Endothelial cell of umbilical vein (primary cell): ENCODE data around the gene AFTPH. TPM values are rescaled to one million over a fixed set of nuclear protein-coding genes. Genes with fewer than 3 reads are reported as not detected.

Source experiments
- BruUV-seq: library from RNA; stranded (reverse); fragments of 400-500 nt; replicated peaks from 2 replicates; lab custom pipeline; 2021; lab: Mats Ljungman, UMichigan
- CTCF ChIA-PET: fragments of 300-600, 350-600 bp; sonication (Branson Sonifier 250); formaldehyde crosslinking; loops from one replicate; lab custom pipeline; 2021; ENCODE audit warnings: antibody characterized with exemption, inconsistent platforms; lab: Charles Lee
- POLR2A ChIA-PET: fragments of 300-600, 350-600 bp; sonication (Branson Sonifier 250); formaldehyde crosslinking; loops from one replicate; lab custom pipeline; 2021; ENCODE audit warnings: antibody characterized with exemption, inconsistent platforms; lab: Charles Lee
- DNase-seq: peaks from one replicate; pipeline ENCODE4 v3.0.0-alpha.2; 2011; ENCODE audit warnings: low read depth, low spot score
- FAIRE-seq: peaks from 2 replicates; lab custom pipeline; 2011; peaks lifted over from hg19 to GRCh38; lab: Jason Lieb, UNC
- H2AFZ ChIP-seq: 2 replicates; pipeline ENCODE4 v1.6.0; 2012; ENCODE audit warnings: low read depth, low read length, control low read depth, inconsistent platforms
- H3K27ac ChIP-seq: 2 replicates; pipeline ENCODE4 v1.5.1; 2011; ENCODE audit warnings: low read depth, mild to moderate bottlenecking, control low read depth, low read length, moderate library complexity; ENCODE audit not compliant: insufficient read depth
- H3K27me3 ChIP-seq, 2 experiments: 2 replicates each; pipeline versions ENCODE4 v1.6.0 to v1.6.1; 2011; ENCODE audit warnings: low read length in 2 of 2, mixed read lengths in 1 of 2; ENCODE audit not compliant: control insufficient read depth in 2 of 2, insufficient read depth in 2 of 2
- H3K36me3 ChIP-seq, 2 experiments: 2 replicates in 1 of 2; 3 replicates in 1 of 2; pipeline ENCODE4 v1.5.1; 2011; ENCODE audit warnings: low read length in 2 of 2, mild to moderate bottlenecking in 1 of 2, moderate library complexity in 1 of 2; ENCODE audit not compliant: control insufficient read depth in 2 of 2, insufficient read depth in 2 of 2; ENCODE audit errors: extremely low read depth in 1 of 2
- H3K4me1 ChIP-seq: 3 replicates; pipeline ENCODE4 v1.5.1; 2011; ENCODE audit warnings: mild to moderate bottlenecking, low read length; ENCODE audit not compliant: control insufficient read depth, insufficient read depth; ENCODE audit errors: extremely low read depth
- H3K4me2 ChIP-seq: 2 replicates; pipeline ENCODE4 v1.6.1; 2011; ENCODE audit warnings: low read length, control low read depth, mixed read lengths; ENCODE audit not compliant: insufficient read depth
- H3K4me3 ChIP-seq, 3 experiments: fragments of 200-600 bp in 1 of 3; sonication (generic), shearing (Covaris generic) in 1 of 3; replicated peaks in 1 of 3; 2 replicates each; pipeline ENCODE4 v1.5.1; 2011 to 2016; ENCODE audit warnings: control low read depth in 3 of 3, low read length in 3 of 3, mild to moderate bottlenecking in 2 of 3, inconsistent platforms in 1 of 3, low read depth in 1 of 3, moderate library complexity in 1 of 3; ENCODE audit not compliant: insufficient read depth in 1 of 3
- H3K79me2 ChIP-seq: 2 replicates; pipeline ENCODE4 v1.6.0; 2012; ENCODE audit warnings: low read length, inconsistent platforms; ENCODE audit not compliant: control insufficient read depth, insufficient read depth
- H3K9ac ChIP-seq: replicated peaks from 2 replicates; pipeline ENCODE3; 2011; ENCODE audit warnings: low read length, control low read depth; ENCODE audit not compliant: insufficient read depth; ENCODE audit errors: extremely low read depth
- H3K9me1 ChIP-seq: replicated peaks from 3 replicates; pipeline ENCODE4 v1.6.0; 2011; ENCODE audit warnings: mild to moderate bottlenecking, low read length; ENCODE audit not compliant: control insufficient read depth, insufficient read depth; ENCODE audit errors: extremely low read depth
- H3K9me3 ChIP-seq: replicated peaks from 2 replicates; pipeline ENCODE4 v1.5.1; 2012; ENCODE audit warnings: low read length, inconsistent platforms; ENCODE audit not compliant: control insufficient read depth, insufficient read depth
- H4K20me1 ChIP-seq: replicated peaks from 2 replicates; pipeline ENCODE3; 2011; ENCODE audit warnings: mild to moderate bottlenecking, low read length; ENCODE audit not compliant: control insufficient read depth, insufficient read depth; ENCODE audit errors: extremely low read depth
- CTCF ChIP-seq, 2 donors: IDR thresholded peaks; 1 replicate in 1 of 2; 2 replicates in 1 of 2; pipeline ENCODE4 v1.5.1; 2011; ENCODE audit warnings: low read length in 2 of 2, mild to moderate bottlenecking in 2 of 2, moderate library complexity in 2 of 2, control low read depth in 1 of 2, inconsistent platforms in 1 of 2, low read depth in 1 of 2; ENCODE audit not compliant: insufficient read depth in 1 of 2; ENCODE audit errors: extremely low read depth in 1 of 2
- EZH2 ChIP-seq: IDR thresholded peaks from 2 replicates; pipeline ENCODE4 v1.6.1; 2012; ENCODE audit warnings: borderline replicate concordance, low read depth, mild to moderate bottlenecking, moderate library complexity, low read length, inconsistent platforms; ENCODE audit not compliant: severe bottlenecking
- FOS ChIP-seq: IDR thresholded peaks from 2 replicates; pipeline ENCODE4 v1.6.1; 2011; ENCODE audit warnings: mild to moderate bottlenecking, low read length, moderate library complexity, borderline replicate concordance; ENCODE audit not compliant: insufficient read depth
- GATA2 ChIP-seq: IDR thresholded peaks from 2 replicates; pipeline ENCODE4 v1.7.0; 2011; ENCODE audit warnings: low read depth, mild to moderate bottlenecking, moderate library complexity, mixed read lengths, low read length; ENCODE audit not compliant: insufficient read length, insufficient read depth
- JUN ChIP-seq: IDR thresholded peaks from 2 replicates; pipeline ENCODE4 v1.6.1; 2011; ENCODE audit warnings: borderline replicate concordance, low read depth; ENCODE audit not compliant: insufficient read length, insufficient read depth
- MAX ChIP-seq: IDR thresholded peaks from 2 replicates; pipeline ENCODE4 v1.6.1; 2011; ENCODE audit not compliant: insufficient read depth, insufficient read length
- MYC ChIP-seq: IDR thresholded peaks from one replicate; pipeline ENCODE4 v1.6.1; 2011; ENCODE audit warnings: mild to moderate bottlenecking, low read depth, low read length
- POLR2A ChIP-seq: IDR thresholded peaks from 2 replicates; pipeline ENCODE4 v1.6.1; 2012; ENCODE audit warnings: low read depth, mild to moderate bottlenecking, control low read depth, low read length
- POLR2AphosphoS5 ChIP-seq: IDR thresholded peaks from 2 replicates; pipeline ENCODE4 v1.6.1; 2012; ENCODE audit warnings: low read depth, mild to moderate bottlenecking, control low read depth, low read length, moderate library complexity; ENCODE audit not compliant: insufficient read depth
- dilution Hi-C: fragments of 300-500 bp; cut with MboI; formaldehyde crosslinking; loops from one replicate; pipeline ENCODE4 v1.15.0; 2019; ENCODE audit warnings: low sequenced_read_pairs; ENCODE audit not compliant: extremely low pct_ligation_motif_present
- intact Hi-C: fragments of 100-400 bp; cut with micrococcal nuclease; formaldehyde crosslinking; loops from one replicate; pipeline ENCODE4 v1.10.0; 2022
- polyA plus RNA-seq, 4 experiments: library from polyadenylated mRNA; depleted of rRNA in 3 of 4; stranded (reverse) in 3 of 4; unstranded in 1 of 4; fragments of >200 nt; gene quantifications; 2 replicates each; pipeline versions ENCODE4 v1.2.1 to v1.2.3, GENCODE V29; 2011 to 2012; ENCODE audit warnings: missing spikeins in 1 of 4
- total RNA-seq: library from RNA; stranded (reverse); gene quantifications from 2 replicates; pipeline ENCODE4 v1.2.3, GENCODE V29; 2021

The AFTPH gene
- total and polyA plus RNA-seq, 2 donors (not counting 3 experiments of a cell fraction or from before 2014, with no cell fraction given), result 6.9 to 15.3 TPM

- FAIRE-seq (no peak), DNase-seq (no peak)
- Histone ChIP-seq H3K27ac (no peak overlapping the region), H3K9me1 (no peaks in the 10 kb centered on the region), H3K79me2 (no peaks in the 10 kb centered on the region), H3K4me1 (peaks cover 5% of the 10 kb centered on the region), H3K27me3 (peaks cover 13 to 17% of the 10 kb centered on the region in 2 experiments), H3K9me3 (no peaks in the 10 kb centered on the region), H3K9ac (no peak overlapping the region), H2AFZ (no peak overlapping the region), H3K36me3 (no peaks in the 10 kb centered on the region), H3K4me3 (no peak overlapping the region), H3K4me2 (no peak overlapping the region), H4K20me1 (no peaks in the 10 kb centered on the region)
- POLR2A ChIA-PET, result no interaction called here
- intact Hi-C loops, result no loop called here
- BruUV-seq, result no TSS peak
- TF ChIP-seq EZH2, result no peak
- no peak for TF ChIP-seq JUN
- no peak for TF ChIP-seq POLR2A
- no peak for TF ChIP-seq POLR2AphosphoS5
- no peak for TF ChIP-seq CTCF (IDR thresholded peaks at IDR 0.05; ENCODE audit: extremely low read depth in 1 of 2, insufficient read depth in 1 of 2, low read depth in 1 of 2, low read length in 2 of 2)
- TF ChIP-seq GATA2, result no peak
- no peak for TF ChIP-seq MAX
- no peak for TF ChIP-seq MYC
- no peak for TF ChIP-seq FOS
- dilution Hi-C loops, result no loop called here
- CTCF ChIA-PET, result interaction anchor here (1.1 to 3.8 kb wide), 5 partner anchors 8 to 433 kb away, joined by 3 to 21 read pairs (median 6); no protein-coding TSS in a partner anchor
These were observed 41.9 kb upstream of the AFTPH start for GRCh38 chr2:64482243-64482642.
